Fibroblast of lung (primary cell): Measurements from ENCODE around the gene HPX. TPM values are rescaled to one million over a fixed set of nuclear protein-coding genes. Genes with fewer than 3 reads are reported as not detected.

Experiments
- DNase-seq, 2 donors: peaks; one replicate each; pipeline versions ENCODE4 v3.0.0 to v3.0.0-alpha.2; 2010; ENCODE audit warnings: low read depth in 2 of 2
- H2AFZ ChIP-seq: 2 replicates; pipeline ENCODE4 v1.5.1; 2012; ENCODE audit warnings: low read length, control low read depth, inconsistent platforms
- H3K27ac ChIP-seq: 2 replicates; pipeline ENCODE4 v1.5.1; 2011; ENCODE audit warnings: low read length, control low read depth; ENCODE audit not compliant: insufficient read depth
- H3K27me3 ChIP-seq: 2 replicates; pipeline ENCODE4 v1.5.1; 2011; ENCODE audit warnings: mild to moderate bottlenecking, low read length; ENCODE audit not compliant: control insufficient read depth, insufficient read depth
- H3K36me3 ChIP-seq: 2 replicates; pipeline ENCODE4 v1.5.1; 2011; ENCODE audit warnings: low read length; ENCODE audit not compliant: control insufficient read depth, insufficient read depth
- H3K4me1 ChIP-seq: 2 replicates; pipeline ENCODE4 v1.5.1; 2011; ENCODE audit warnings: low read length; ENCODE audit not compliant: control insufficient read depth, insufficient read depth; ENCODE audit errors: extremely low read depth
- H3K4me2 ChIP-seq: 2 replicates; pipeline ENCODE4 v1.5.1; 2011; ENCODE audit warnings: low read length, control low read depth; ENCODE audit not compliant: insufficient read depth; ENCODE audit errors: extremely low read depth
- H3K4me3 ChIP-seq, 4 experiments: fragments of 200-600 bp in 1 of 4; sonication (generic) in 1 of 4; replicated peaks in 1 of 4; 2 replicates each; pipeline ENCODE4 v1.5.1; 2011 to 2016; ENCODE audit warnings: low read length in 4 of 4, low read depth in 3 of 4, mild to moderate bottlenecking in 3 of 4, control low read depth in 2 of 4, inconsistent platforms in 1 of 4, mixed read lengths in 1 of 4; ENCODE audit not compliant: insufficient read depth in 1 of 4; ENCODE audit errors: control extremely low read depth in 1 of 4
- H3K79me2 ChIP-seq: 2 replicates; pipeline ENCODE4 v1.5.1; 2012; ENCODE audit warnings: mild to moderate bottlenecking, low read length, inconsistent platforms; ENCODE audit not compliant: control insufficient read depth, insufficient read depth
- H3K9ac ChIP-seq: 2 replicates; pipeline ENCODE4 v1.5.1; 2011; ENCODE audit warnings: mild to moderate bottlenecking, low read length, control low read depth; ENCODE audit not compliant: insufficient read depth
- H3K9me3 ChIP-seq: 2 replicates; pipeline ENCODE4 v1.5.1; 2012; ENCODE audit warnings: low read depth, low read length; ENCODE audit not compliant: control insufficient read depth, insufficient read depth
- H4K20me1 ChIP-seq: 2 replicates; pipeline ENCODE4 v1.5.1; 2011; ENCODE audit warnings: low read length; ENCODE audit not compliant: control insufficient read depth, insufficient read depth; ENCODE audit errors: extremely low read depth
- CTCF ChIP-seq, 2 donors: IDR thresholded peaks in 1 of 2; conservative IDR thresholded peaks in 1 of 2; 1 replicate in 1 of 2; 2 replicates in 1 of 2; pipeline ENCODE4 v1.5.1; 2011 to 2012; ENCODE audit warnings: low read length in 2 of 2, control low read depth in 1 of 2, inconsistent platforms in 1 of 2, low read depth in 1 of 2, mild to moderate bottlenecking in 1 of 2
- EZH2 ChIP-seq: IDR thresholded peaks from 2 replicates; pipeline ENCODE4 v1.5.1; 2012; ENCODE audit warnings: low read length, control low read depth, mild to moderate bottlenecking; ENCODE audit errors: missing control alignments
- polyA plus RNA-seq, 2 donors: library from polyadenylated mRNA; depleted of rRNA in 1 of 2; stranded (reverse) in 1 of 2; unstranded in 1 of 2; fragments of >200 nt; gene quantifications; 2 replicates each; pipeline ENCODE4 v1.2.1, GENCODE V29; 2011 to 2012; ENCODE audit warnings: missing spikeins in 1 of 2
- total RNA-seq: library from RNA; depleted of rRNA; stranded (reverse); fragments of >200 nt; gene quantifications from 2 replicates; pipeline ENCODE4 v1.2.1, GENCODE V29; 2014

HPX gene
- total and polyA plus RNA-seq, 2 donors (not counting 1 experiment from before 2014, with no cell fraction given), result 0.18 to 0.83 TPM

DNA sequence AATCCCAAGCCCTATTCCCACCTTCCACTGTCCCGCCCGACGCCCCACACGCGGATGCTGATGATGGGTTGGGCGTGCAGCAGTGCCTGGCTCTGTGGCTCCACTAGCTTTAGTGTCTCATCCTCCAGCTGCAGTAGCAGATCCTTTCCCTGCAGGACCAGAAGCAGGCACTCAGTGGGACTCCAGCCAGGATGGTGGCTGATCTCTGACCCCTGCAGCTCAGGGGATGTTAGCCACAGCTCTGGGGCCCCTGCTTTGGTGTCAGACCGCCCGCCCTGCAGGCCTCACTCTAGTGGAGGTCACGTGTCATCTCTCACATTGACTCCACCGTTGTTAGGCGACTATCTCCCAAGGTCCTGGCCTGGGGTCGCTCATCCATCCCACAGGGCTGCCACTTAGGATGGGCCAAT, 38.7 kb downstream of the HPX start:
- Histone ChIP-seq H3K27ac (no peak overlapping the region), H4K20me1 (no peaks in the 10 kb centered on the region), H3K36me3 (peaks cover 10% of the 10 kb centered on the region), H3K4me2 (no peak overlapping the region), H3K27me3 (no peaks in the 10 kb centered on the region), H2AFZ (no peak overlapping the region), H3K4me3 (no peak overlapping the region), H3K9ac (no peak overlapping the region), H3K9me3 (no peaks in the 10 kb centered on the region), H3K79me2 (no peaks in the 10 kb centered on the region), H3K4me1 (peaks cover 6% of the 10 kb centered on the region)
- TF ChIP-seq CTCF (conservative IDR thresholded peaks at IDR 0.05 in 1 of 2, IDR thresholded peaks at IDR 0.05 in 1 of 2; ENCODE audit: low read depth in 1 of 2, low read length in 2 of 2) (no peak), EZH2 (no peak)
- DNase-seq, result no peak

GRCh38 chr11:6401464-6401863, 39.3 kb downstream of the HPX start:
- Histone ChIP-seq H3K27ac (no peak overlapping the region), H3K27me3 (no peaks in the 10 kb centered on the region), H4K20me1 (no peaks in the 10 kb centered on the region), H3K4me2 (no peak overlapping the region), H3K9ac (no peak overlapping the region), H3K4me1 (peaks cover 9% of the 10 kb centered on the region), H3K79me2 (no peaks in the 10 kb centered on the region), H3K9me3 (no peaks in the 10 kb centered on the region), H3K4me3 (no peak overlapping the region), H2AFZ (no peak overlapping the region), H3K36me3 (peaks cover 10% of the 10 kb centered on the region)
- DNase-seq, result no peak
- TF ChIP-seq CTCF (conservative IDR thresholded peaks at IDR 0.05 in 1 of 2, IDR thresholded peaks at IDR 0.05 in 1 of 2; ENCODE audit: low read depth in 1 of 2, low read length in 2 of 2) (no peak), EZH2 (no peak)

DNA sequence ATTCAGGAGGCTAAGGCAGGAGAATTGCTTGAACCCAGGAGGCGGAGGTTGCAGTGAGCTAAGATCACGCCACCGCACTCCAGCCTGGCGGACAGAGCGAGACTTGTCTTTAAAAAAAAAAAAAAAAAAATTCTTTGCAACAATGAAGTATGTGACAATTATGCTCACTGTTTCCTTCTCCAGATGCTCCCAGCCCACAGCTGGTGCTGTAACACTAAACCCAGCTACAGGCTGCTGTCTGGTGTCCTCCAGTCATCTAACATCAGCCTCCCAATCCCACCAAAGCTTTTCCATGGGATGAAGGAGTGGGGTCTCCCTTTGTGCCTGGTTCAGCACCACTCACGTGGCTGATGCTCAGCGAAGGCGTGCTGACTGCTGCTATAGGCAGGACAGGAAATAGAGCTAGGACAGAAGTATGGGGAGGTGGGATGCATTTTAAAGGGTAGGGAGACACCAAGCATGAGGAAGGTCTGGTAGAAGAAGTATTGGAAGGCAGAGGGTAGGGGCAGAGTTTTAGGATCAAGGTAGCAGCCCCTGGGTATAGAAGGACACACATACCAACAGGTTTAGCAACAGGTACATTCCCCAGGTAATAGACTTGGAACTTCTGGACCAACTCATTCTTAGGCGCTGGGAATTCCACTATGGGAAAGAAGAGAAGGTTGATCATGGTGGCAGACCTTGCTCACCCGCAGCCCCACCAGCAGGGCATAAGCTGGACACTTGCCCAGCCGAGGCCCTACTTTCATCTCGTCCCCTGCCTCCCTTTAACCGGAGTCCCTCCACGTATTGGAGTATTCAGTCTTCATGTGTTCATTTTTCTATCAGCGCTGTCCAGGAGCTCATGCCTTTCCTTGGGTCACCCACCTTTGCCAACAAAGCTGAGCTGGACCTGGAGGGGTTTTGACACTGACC, 40.1 kb downstream of the HPX start:
- TF ChIP-seq CTCF (conservative IDR thresholded peaks at IDR 0.05 in 1 of 2, IDR thresholded peaks at IDR 0.05 in 1 of 2; ENCODE audit: low read depth in 1 of 2, low read length in 2 of 2) (no peak), EZH2 (no peak)
- H3K36me3 ChIP-seq, result peaks cover 10% of the 10 kb centered on the region
- H3K9ac ChIP-seq, result no peak overlapping the region
- H3K4me3 ChIP-seq, result no peak overlapping the region
- H4K20me1 ChIP-seq, result no peaks in the 10 kb centered on the region
- no peak for DNase-seq
- no peaks in the 10 kb centered on the region for H3K27me3 ChIP-seq
- H3K27ac ChIP-seq, result no peak overlapping the region
- H2AFZ ChIP-seq, result no peak overlapping the region
- no peak overlapping the region for H3K4me2 ChIP-seq
- H3K9me3 ChIP-seq, result no peaks in the 10 kb centered on the region
- H3K4me1 ChIP-seq, result peaks cover 9% of the 10 kb centered on the region
- no peaks in the 10 kb centered on the region for H3K79me2 ChIP-seq
